ENCODE data around the gene TRERF1. TPM values are rescaled to one million over a fixed set of nuclear protein-coding genes. Genes with fewer than 3 reads are reported as not detected.
"Not testable (repeated sequence)": the region's sequence is repeated elsewhere in the genome, so short reads cannot be mapped to it uniquely, and the experiment has no call there.

The TRERF1 gene, protein sequence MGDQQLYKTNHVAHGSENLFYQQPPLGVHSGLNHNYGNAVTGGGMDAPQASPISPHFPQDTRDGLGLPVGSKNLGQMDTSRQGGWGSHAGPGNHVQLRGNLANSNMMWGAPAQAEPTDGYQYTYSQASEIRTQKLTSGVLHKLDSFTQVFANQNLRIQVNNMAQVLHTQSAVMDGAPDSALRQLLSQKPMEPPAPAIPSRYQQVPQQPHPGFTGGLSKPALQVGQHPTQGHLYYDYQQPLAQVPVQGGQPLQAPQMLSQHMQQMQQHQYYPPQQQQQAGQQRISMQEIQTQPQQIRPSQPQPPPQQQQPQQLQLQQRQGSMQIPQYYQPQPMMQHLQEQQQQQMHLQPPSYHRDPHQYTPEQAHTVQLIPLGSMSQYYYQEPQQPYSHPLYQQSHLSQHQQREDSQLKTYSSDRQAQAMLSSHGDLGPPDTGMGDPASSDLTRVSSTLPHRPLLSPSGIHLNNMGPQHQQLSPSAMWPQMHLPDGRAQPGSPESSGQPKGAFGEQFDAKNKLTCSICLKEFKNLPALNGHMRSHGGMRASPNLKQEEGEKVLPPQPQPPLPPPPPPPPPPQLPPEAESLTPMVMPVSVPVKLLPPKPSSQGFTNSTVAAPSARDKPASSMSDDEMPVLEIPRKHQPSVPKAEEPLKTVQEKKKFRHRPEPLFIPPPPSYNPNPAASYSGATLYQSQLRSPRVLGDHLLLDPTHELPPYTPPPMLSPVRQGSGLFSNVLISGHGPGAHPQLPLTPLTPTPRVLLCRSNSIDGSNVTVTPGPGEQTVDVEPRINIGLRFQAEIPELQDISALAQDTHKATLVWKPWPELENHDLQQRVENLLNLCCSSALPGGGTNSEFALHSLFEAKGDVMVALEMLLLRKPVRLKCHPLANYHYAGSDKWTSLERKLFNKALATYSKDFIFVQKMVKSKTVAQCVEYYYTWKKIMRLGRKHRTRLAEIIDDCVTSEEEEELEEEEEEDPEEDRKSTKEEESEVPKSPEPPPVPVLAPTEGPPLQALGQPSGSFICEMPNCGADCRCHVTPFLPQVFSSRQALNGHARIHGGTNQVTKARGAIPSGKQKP (N-terminal part only)
- 6.2 TPM for total RNA-seq

- peak; percentile 91 for DNase-seq
These were observed at the start of gene TRERF1 for GRCh38 chr6:42451333-42452170. TSS of gene TRERF1 (minus strand) at chr6:42451926. CDS start at chr6:42269590, 182,336 bp downstream.

DNA sequence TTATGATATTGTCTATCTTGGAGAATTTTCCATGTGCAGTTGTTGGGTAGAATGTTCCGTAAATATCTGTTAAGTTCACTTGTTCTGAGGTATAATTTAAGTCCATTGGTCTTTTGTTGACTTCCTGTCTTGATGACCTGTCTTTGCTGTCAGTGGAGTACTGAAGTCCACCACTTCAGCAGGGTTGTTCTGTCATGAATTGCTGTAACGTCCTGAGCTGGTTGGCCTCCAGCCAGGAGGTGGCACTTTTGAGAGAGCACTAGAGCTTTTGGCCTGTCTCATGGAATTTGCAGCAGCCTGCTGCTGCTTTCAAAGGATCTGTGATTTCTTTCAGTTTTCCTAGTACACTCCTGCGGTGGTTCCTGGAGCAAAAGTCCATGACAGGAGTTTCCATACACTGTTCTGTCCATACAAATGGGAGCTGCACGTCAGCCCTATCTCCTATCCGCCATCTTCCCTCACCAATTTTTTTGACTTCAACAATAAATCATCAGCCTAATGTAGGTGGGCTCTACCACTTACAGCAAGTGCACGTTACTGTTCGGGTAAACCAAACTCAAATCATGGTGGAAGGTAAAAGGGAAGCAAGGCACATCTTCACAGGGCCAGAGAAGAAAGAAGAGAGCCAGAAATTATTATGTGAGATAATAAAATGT lies 46.9 kb upstream of the TRERF1 start:
- no peak for DNase-seq

GRCh38 chr6:42493914-42494539 lies 42.3 kb upstream of the TRERF1 start:
- no peak for DNase-seq

DNA sequence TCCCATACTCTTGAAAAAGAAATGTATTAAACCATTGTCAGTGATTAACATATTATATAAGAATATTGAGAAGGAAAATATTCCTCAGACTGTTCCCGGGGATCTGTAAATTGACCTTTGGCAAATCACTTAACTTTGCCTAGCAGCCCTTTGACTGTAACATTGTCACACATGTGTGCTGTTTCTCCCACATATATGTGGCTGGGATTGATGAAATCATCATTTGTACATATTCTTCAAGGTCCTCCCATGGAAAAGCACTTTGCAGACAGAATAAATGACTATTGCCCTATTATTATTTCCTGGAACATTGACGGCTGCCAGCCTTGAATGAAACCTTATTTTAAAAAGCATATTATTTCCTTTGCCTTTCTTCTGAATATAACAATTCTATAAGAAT lies 36.4 kb upstream of the TRERF1 start:
- no peak for DNase-seq

GRCh38 chr6:42484261-42484660 lies 32.5 kb upstream of the TRERF1 start:
- DNase-seq: no peak

- no peak for DNase-seq
These were observed 30.4 kb upstream of the TRERF1 start for GRCh38 chr6:42482174-42482573.

GRCh38 chr6:42471714-42472113 lies 20.0 kb upstream of the TRERF1 start:
- DNase-seq: no peak

DNA sequence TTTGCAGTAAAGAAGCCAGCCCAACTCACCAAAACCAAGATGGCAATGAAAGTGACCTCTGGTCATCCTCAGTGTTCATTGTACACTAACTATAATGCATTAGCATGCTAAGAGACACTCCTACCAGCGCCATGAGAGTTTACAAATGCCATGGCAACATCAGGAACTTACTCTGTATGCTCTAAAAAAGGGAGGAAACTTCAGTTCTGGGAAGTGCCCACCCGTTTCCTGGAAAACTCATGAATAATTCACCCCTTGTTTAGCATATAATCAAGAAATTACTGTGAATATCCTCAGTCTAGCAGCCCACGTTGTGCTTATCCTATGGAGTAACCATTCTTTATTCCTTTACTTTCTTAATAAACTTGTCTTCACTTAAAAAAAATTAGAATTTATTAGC lies 19.4 kb upstream of the TRERF1 start:
- no peak for DNase-seq

DNA sequence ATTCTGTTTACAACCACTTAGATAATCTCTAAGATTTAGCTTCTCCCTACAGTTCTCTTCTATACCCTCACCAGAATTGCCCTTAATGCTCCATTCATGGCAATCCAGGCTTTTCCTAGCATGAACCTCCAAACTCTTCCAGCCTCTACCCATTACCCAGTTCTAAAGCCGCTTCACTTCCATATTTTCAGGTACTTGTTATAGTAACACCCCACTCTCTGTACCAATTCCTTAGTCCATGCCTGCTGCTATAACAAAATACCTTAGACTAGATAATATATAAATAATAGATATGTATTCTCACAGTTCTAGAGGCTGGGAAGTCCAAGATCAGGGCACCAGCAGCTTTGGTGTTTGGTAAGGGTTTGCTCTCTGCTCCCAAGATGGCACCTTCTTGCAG lies 16.5 kb upstream of the TRERF1 start:
- DNase-seq: no peak

DNA sequence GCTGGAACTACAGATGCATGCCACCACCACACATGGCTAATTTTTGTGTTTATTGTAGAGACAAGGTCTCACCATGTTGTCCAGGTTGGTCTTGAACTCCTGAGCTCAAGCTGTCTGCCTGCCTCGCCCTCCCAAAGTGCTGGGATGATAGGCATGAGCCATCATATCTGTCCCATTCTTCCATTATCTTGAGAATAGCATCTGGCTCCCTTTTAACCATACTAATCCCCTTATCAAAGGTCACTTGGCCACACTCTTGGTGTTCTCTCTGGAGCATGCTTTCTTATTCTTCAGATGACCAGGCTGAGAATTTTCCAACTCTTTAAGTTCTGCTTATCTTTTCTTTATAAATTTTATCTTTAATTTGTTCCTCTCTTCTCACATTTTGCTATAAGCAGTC lies 15.9 kb upstream of the TRERF1 start:
- no peak for DNase-seq

- DNase-seq: not testable (repeated sequence)
These were observed 14.7 kb upstream of the TRERF1 start for GRCh38 chr6:42466470-42466869.

GRCh38 chr6:42462474-42462972 lies 10.8 kb upstream of the TRERF1 start:
- no peak for DNase-seq

- no peak for DNase-seq
These were observed 9.2 kb upstream of the TRERF1 start for GRCh38 chr6:42460883-42461282.

DNA sequence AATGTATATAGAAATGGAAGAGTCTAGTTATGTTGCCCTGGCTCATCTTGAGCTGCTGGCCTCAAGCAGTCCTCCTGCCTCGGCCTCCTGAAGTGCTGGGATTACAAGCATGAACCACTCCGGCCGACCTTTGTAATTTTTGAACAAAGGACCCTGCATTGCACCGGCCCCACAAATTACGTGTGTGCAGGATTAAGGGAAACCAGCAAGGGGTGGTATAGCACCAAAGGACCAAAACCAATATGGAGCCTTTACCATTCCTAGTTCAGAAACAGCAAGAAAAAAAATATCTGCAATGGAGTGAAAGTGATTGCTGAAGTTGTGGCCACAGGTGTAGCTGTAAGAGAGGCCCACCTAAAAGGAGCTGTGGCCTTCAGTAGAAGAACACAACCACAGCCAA lies 8.2 kb upstream of the TRERF1 start:
- DNase-seq: no peak

DNA sequence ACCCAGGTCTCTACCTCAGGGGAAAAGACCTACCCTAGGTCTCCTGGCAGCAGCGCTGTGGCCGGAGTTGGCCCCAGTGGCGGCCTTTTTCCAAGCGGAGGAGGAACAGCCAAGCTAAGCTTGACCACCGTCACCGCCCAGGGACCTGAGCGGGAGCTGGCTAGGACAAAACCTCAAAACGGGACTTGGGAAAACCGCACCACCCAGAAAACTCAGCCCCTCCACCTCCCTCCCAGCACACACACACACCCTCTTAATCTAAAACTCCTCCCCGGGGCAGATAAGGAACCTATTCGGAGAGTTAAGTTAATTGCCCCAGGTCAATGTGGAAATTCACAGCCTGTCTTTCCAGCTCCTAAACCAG lies 2.7 kb upstream of the TRERF1 start:
- no peak for DNase-seq

GRCh38 chr6:42453654-42454427 lies 2.1 kb upstream of the TRERF1 start:
- DNase-seq: peak; percentile 62

DNA sequence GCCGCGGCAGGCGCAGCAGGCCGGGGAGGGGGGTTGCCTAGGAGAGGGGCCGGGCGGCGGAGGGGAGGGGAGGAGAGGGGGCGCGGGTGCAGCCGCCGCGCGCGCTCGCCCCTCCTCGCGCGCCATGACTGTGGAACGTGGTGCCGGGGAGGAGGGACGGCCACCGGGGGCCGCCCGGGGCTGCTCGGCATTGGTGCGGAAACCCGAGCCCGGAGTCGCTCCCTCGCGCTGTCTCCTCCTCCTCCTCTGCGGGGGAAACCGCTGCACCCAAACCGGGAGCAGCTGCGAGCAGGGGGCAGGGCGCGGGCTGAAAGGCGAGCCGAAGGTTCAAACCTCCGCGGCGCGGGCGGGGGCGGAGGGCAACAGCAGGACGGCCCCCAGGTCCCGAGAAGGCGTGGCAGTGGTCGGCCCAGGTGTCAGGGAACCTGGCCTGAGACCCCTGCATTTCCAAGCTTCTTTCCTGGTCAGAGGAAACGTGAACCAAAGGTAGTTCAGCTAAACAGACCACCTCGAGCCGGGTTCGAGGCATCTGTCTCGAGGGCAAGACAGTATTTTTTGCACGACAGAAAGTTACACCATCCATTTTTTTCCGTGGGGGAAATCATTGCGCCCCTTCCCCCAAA lies 1.4 kb upstream of the TRERF1 start:
- peak; percentile 92 for DNase-seq

DNA sequence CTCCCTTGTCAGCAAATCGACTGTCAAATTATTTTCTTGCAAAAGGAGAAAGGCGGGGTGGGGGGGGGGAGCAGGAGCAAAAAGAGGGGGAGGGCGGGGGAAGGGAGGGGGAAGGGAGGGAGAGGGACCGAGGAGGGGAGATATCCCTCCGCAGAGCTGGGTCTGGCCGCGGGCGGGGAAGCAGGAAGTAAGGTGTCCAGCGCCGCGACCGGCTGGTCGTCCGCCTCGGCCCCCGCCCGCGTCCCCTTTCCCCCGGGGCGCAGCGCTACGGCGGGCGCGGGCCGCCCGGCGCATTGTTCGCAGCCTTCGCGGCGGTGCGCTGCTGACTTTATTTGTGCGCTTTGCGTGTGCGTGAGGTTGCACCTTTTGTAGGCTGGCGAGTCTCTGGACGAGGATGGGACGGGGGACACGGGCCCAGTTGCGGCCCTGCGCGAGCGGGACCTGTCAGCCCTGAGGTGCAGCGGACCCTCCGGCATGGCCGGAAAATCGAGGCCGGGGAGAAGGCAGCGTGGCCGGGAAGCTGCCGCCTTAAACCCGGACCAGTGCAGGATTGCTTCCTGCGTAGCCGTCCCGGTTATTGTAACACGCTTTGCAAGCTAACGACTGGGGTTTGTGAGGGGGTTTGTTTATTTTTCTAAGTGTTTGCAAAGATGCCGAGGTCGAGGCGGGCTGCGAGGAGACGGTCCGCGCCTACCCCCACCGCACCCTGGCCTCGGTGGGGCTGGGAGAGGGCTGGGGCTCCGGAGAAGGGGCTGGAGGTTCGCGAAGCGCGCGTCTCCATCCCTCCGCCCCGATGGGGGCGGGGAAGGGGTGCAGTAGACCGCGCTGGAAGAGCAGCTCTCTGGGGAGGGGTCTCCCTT lies 675 bp upstream of the TRERF1 start:
- DNase-seq: peak; percentile 73

All from skin of body (tissue), 2 donors.